ENCODE measurements around the gene STARD3. TPM values are rescaled to one million over a fixed set of nuclear protein-coding genes. Genes with fewer than 3 reads are reported as not detected.

Gene STARD3
- total RNA-seq, 1 experiment from 2014 or later: 44.8 TPM

- no peaks in the 10 kb centered on the region for H3K27me3 ChIP-seq (ENCODE audit: control insufficient read depth, insufficient read depth, low read length)
- H3K9me3 ChIP-seq (ENCODE audit: control insufficient read depth, insufficient read depth, low read depth, low read length): no peaks in the 10 kb centered on the region
- intact Hi-C loops (cut with micrococcal nuclease; ENCODE audit: unreplicated experiment) (no loop called here), in situ Hi-C loops (cut with HindIII; ENCODE audit: low pct_unique_long_range_greater_than_20kb, low sequenced_read_pairs) (no loop called here)
- peak; percentile 95 for TF ChIP-seq TCF7L2 (IDR thresholded peaks at IDR 0.05; ENCODE audit: low read depth, low read length)
- no peak for TF ChIP-seq REST (IDR thresholded peaks at IDR 0.05; ENCODE audit: insufficient read depth in 1 of 2, low read depth in 2 of 2, low read length in 1 of 2)
- no peak overlapping the region for H3K4me3 ChIP-seq (ENCODE audit: low read depth in 2 of 2, low read length in 2 of 2)
- H3K4me1 ChIP-seq (ENCODE audit: control insufficient read depth, insufficient read depth, low read length): peaks cover 41% of the 10 kb centered on the region
- no peaks in the 10 kb centered on the region for H3K36me3 ChIP-seq (ENCODE audit: control insufficient read depth, insufficient read depth, low read length)
- POLR2A ChIA-PET: no interaction called here
- no TSS peak for BruUV-seq (replicated peaks)
- no peak for DNase-seq (ENCODE audit: low read depth, low spot score)
- peak; percentile 39; the same call in 1 of the 2 replicates for ATAC-seq
- CTCF ChIA-PET: interaction anchor here (0.5 to 1.8 kb wide), 4 partner anchors 9 to 38 kb away, joined by 3 to 12 read pairs (median 7); no protein-coding TSS in a partner anchor
- peak overlapping the region; percentile 32 for H3K27ac ChIP-seq (ENCODE audit: low read length)
Measured at GRCh38 chr17:39632153-39632941, 4.6 kb upstream of the STARD3 start.

DNA sequence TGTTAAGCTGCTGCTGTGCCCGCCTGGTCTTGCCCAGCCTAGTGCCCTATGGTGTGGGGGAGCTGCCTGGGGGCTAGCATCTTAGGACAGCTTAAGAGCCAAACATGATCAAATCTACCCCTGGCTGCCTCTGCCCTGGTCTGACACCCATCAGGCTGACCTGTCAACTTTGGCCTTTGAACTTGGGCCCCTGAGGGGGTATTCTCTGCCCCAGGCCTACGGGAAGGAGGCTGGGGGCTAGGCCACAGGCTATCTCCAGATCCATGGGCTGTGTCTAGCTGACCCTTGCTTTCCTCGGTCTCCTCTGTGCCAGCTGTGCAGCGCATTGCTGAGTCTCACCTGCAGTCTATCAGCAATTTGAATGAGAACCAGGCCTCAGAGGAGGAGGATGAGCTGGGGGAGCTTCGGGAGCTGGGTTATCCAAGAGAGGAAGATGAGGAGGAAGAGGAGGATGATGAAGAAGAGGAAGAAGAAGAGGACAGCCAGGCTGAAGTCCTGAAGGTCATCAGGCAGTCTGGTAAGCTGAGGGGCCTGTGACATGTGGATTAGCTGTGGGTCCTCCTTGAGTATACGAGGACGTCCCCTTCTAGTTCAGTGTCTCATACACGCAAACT is 3.3 kb upstream of the STARD3 start:
- BruUV-seq (replicated peaks): no TSS peak
- POLR2A ChIA-PET: interaction anchor here (0.6 kb wide), 1 partner anchor 34 kb away, joined by 3 read pairs; no protein-coding TSS in a partner anchor
- no peaks in the 10 kb centered on the region for H3K27me3 ChIP-seq (ENCODE audit: control insufficient read depth, insufficient read depth, low read length)
- ATAC-seq: no peak
- intact Hi-C loops (cut with micrococcal nuclease; ENCODE audit: unreplicated experiment) (no loop called here), in situ Hi-C loops (cut with HindIII; ENCODE audit: low pct_unique_long_range_greater_than_20kb, low sequenced_read_pairs) (no loop called here)
- peak overlapping the region; percentile 75 for H3K27ac ChIP-seq (ENCODE audit: low read length)
- CTCF ChIA-PET: interaction anchor here (0.5 to 1.8 kb wide), 4 partner anchors 12 to 32 kb away, joined by 4 to 12 read pairs (median 8); no protein-coding TSS in a partner anchor
- no peak overlapping the region for H3K4me3 ChIP-seq (ENCODE audit: low read depth in 2 of 2, low read length in 2 of 2)
- H3K4me1 ChIP-seq (ENCODE audit: control insufficient read depth, insufficient read depth, low read length): peaks cover 49% of the 10 kb centered on the region
- TF ChIP-seq TCF7L2 (IDR thresholded peaks at IDR 0.05; ENCODE audit: low read depth, low read length): no peak
- TF ChIP-seq, protein P1, sequence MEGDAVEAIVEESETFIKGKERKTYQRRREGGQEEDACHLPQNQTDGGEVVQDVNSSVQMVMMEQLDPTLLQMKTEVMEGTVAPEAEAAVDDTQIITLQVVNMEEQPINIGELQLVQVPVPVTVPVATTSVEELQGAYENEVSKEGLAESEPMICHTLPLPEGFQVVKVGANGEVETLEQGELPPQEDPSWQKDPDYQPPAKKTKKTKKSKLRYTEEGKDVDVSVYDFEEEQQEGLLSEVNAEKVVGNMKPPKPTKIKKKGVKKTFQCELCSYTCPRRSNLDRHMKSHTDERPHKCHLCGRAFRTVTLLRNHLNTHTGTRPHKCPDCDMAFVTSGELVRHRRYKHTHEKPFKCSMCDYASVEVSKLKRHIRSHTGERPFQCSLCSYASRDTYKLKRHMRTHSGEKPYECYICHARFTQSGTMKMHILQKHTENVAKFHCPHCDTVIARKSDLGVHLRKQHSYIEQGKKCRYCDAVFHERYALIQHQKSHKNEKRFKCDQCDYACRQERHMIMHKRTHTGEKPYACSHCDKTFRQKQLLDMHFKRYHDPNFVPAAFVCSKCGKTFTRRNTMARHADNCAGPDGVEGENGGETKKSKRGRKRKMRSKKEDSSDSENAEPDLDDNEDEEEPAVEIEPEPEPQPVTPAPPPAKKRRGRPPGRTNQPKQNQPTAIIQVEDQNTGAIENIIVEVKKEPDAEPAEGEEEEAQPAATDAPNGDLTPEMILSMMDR (IDR thresholded peaks at IDR 0.05): no peak
- no peak for TF ChIP-seq REST (IDR thresholded peaks at IDR 0.05; ENCODE audit: insufficient read depth in 1 of 2, low read depth in 2 of 2, low read length in 1 of 2)
- TF ChIP-seq POLR2AphosphoS5 (IDR thresholded peaks at IDR 0.05; ENCODE audit: low read depth, low read length): no peak
- no peak for TF ChIP-seq SIN3A (IDR thresholded peaks at IDR 0.05; ENCODE audit: borderline replicate concordance, insufficient read depth, low read depth, low read length)
- H3K9me3 ChIP-seq (ENCODE audit: control insufficient read depth, insufficient read depth, low read depth, low read length): no peaks in the 10 kb centered on the region
- no peak for DNase-seq (ENCODE audit: low read depth, low spot score)
- H3K36me3 ChIP-seq (ENCODE audit: control insufficient read depth, insufficient read depth, low read length): peaks cover 3% of the 10 kb centered on the region; the same call in 1 of the 2 replicates
